ENCODE measurements around the gene PLEKHH1.
"Not testable (repeated sequence)": the region's sequence is repeated elsewhere in the genome, so short reads cannot be mapped to it uniquely, and the experiment has no call there.

The PLEKHH1 gene

GRCh38 chr14:67584978-67585377 lies 51.9 kb downstream of the PLEKHH1 start:
- DNase-seq, result no peak

DNA sequence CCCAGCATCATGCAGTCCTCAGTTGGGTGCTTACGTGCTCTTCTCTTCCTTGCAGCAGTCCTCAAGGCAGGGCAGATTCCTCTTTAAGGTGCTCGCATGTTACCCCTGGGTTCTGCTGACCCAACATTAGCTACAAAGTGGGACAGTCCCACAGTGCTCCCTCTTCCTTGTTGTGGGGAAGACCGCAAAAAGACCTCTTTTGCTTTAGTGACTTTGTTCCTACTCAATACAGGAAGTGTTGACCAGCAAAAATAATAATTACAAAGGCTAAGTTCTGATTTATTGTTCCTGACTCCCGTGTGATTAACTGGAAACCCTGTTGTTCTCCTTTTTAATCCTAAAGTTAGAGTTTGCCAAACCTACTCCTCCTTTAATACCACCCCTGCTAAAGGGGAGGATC lies 53.3 kb downstream of the PLEKHH1 start:
- DNase-seq, result no peak

GRCh38 chr14:67589204-67589770 lies 56.2 kb downstream of the PLEKHH1 start:
- DNase-seq, result no peak

DNA sequence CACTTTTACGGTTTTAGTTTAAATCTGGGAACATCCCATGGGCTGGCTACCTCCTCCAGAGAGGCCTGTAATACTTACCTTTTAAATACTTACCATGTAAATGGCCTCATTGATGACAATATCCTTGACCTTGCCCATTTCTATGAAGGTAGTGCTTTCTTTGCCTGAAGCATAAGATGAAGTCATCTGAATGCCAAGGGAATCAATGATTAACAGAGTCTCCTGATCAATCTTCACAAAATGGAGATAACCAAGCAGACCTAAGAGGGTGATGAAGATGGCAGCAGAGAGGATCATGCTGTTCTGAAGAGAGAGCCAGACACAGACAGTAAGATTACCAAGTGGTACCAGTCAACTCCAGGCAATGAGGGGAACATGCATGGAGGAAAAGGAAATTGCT lies 60.6 kb downstream of the PLEKHH1 start:
- not testable (repeated sequence) for DNase-seq

- DNase-seq, result no peak
Measured at GRCh38 chr14:67595392-67595791, 62.3 kb downstream of the PLEKHH1 start.

DNA sequence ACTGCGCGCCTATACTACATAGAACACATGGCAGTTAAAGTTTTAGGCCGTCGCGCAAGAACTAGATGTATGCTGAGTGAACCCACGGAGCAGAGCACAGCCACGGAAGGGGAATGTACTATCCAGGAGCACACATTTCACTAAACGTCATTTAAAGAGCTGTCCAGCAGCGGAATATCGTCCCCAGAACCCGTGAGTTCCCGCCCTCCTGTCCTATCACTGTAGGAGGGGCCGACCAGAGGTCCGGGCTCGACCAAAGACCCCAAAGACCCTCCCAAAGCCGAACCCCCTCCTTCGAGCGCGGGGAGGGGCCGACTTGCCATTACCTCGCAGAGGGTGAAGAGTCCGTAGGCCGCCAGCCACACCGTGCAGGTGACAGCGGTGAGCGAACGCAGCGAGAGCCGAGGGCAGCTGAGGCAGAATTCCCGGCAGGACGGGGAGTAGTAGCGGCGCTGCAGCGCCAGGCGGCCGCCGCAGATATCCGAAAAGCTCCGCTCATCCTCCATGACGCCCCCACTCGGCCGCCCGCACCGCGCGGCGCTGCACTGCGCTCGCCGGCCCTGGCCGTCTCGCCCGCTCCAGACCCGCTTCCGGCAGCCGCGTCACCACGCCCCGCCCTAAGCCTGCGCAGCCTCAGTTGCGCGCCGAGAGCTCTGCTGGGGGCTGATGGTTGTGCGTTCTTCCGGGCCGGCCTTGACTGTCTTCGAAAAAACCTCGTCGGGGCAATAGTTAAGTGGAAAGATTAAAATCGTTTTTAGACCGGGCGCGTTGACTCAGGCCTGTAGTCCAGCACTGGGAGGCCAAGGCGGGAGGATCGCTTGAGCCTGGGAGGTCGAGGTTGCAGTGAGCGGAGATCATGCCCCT lies 66.8 kb downstream of the PLEKHH1 start, which contains the start of gene PIGH:
Gene PIGH, minus strand, starts transcription at position 571 of the 864 bp plus-strand sequence. Its CDS starts 65 bp downstream, at position 506.
- DNase-seq, result peak; percentile 87

DNA sequence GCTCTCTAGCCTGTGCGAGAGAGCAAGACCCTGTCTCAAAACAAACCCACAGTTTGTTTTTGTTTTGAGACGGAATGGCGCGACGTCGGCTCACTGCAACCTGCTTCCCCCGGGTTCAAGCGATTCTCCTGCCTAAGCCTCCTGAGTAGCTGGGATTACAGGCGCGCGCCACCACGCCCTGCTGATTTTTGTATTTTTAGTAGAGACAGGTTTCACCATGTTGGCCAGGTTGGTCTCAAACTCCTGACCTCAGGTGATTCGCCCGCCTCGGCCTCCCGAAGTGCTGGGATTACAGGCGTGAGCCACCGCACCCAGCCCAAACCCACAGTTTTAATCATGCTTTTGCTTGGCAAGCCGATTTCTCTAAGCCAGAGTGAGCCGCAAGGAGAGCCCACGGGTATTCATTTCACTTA lies 67.5 kb downstream of the PLEKHH1 start:
- DNase-seq, result not testable (repeated sequence)

DNA sequence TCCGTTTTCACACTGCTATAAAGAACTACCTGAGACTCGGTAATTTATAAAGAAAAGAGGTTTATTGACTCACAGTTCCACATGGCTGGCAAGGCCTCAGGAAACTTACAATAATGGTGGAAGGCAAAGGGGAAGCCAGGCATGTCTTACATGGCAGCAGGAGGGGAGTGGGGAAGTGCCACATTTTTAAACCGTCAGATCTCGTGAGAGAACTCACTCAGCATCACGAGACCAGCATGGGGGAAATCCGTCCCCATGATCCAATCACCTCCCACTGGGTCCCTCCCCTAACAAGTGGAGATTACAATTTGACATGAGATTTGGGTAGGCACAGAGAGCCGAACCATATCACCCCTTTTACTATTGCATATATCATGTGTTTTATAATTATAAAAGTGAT lies 69.0 kb downstream of the PLEKHH1 start:
- DNase-seq, result no peak

GRCh38 chr14:67602995-67603545 lies 70.0 kb downstream of the PLEKHH1 start:
- peak; percentile 6 for DNase-seq

GRCh38 chr14:67607646-67608045 lies 74.6 kb downstream of the PLEKHH1 start:
- no peak for DNase-seq

GRCh38 chr14:67609642-67610310 lies 76.7 kb downstream of the PLEKHH1 start:
- DNase-seq, result no peak

- DNase-seq, result no peak
Measured at GRCh38 chr14:67610491-67610890, 77.4 kb downstream of the PLEKHH1 start.

DNA sequence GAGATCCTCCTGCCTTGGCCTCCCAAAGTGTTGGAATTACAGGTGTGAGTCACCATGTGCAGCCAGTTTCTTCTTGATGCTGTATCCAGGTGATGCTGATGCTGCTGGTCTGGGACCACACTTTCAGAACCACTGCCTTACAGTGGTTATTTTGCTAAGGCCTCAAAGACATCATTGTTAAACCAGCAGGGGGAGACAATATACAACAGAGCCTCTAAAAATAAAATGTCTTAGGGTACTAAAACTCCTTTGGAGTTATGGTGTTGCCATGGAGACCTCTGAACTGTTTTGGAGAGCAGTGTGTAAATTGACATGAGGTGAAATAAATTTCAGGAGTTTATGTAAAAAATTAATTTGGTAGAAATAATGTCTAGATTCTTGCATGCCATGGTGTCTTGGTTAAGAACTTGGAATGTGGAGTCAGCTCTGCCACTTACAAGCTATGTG lies 85.5 kb downstream of the PLEKHH1 start:
- DNase-seq, result peak; percentile 74

DNA sequence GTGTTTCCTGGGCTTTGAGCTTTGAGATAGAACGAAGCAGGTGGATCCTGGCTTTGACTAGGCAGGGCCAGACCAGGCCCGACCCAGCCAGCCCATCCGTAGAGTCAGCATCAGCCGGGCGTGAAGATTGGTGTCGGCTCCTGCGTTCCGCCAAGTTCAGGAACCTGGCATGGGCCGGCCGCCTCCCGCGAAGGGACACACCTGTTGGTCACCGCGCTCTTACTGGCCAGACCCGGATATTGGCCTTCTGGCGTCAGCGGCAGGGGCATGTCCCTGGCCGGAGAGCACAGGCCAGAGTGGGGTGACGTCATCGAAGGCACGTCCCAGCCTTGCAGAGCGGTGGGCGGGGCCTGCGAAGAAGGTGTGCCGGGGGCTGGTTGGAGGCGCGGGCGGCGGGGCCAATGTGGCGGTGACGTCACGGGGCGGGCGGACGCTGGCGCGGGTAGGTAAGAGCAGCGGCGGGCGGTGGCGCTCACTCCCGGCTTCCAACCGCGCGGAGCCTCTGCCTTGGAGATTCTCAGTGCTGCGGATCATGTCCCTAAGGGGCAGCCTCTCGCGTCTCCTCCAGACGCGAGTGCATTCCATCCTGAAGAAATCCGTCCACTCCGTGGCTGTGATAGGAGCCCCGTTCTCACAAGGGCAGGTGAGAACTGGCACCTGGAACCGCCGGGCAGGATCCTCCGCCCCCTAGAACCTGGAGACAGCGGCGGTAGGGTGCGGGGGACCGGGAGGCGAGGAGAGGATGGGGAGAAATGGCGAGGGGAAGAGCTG lies 86.5 kb downstream of the PLEKHH1 start, which contains the start of gene ARG2:
Gene ARG2, plus strand, starts transcription at position 475 of the 771 bp plus-strand sequence. Its CDS starts 58 bp downstream, at position 533.
- peak; percentile 91 for DNase-seq

GRCh38 chr14:67620217-67620785 lies 87.2 kb downstream of the PLEKHH1 start:
- DNase-seq, result no peak

GRCh38 chr14:67622675-67623074 lies 89.6 kb downstream of the PLEKHH1 start:
- peak; percentile 82 for DNase-seq

- DNase-seq, result peak; percentile 8
Measured at GRCh38 chr14:67623114-67623513, 90.0 kb downstream of the PLEKHH1 start.

GRCh38 chr14:67626131-67626530 lies 93.0 kb downstream of the PLEKHH1 start:
- not testable (repeated sequence) for DNase-seq

- no peak for DNase-seq
Measured at GRCh38 chr14:67627519-67627918, 94.4 kb downstream of the PLEKHH1 start.

- DNase-seq, result no peak
Measured at GRCh38 chr14:67630186-67630585, 97.1 kb downstream of the PLEKHH1 start.

GRCh38 chr14:67630938-67631337 lies 97.8 kb downstream of the PLEKHH1 start:
- no peak for DNase-seq

Data from HCEC 1CT (cell line).